Kidney capillary endothelial cell (primary cell): ENCODE data around the gene CAVIN1.
"Not testable (repeated sequence)": the region's sequence is repeated elsewhere in the genome, so short reads cannot be mapped to it uniquely, and the experiment has no call there.

Source experiments
- DNase-seq: peaks from one replicate; pipeline ENCODE4 v3.0.0-alpha.2; 2018; ENCODE audit warnings: low spot score

Gene CAVIN1

DNA sequence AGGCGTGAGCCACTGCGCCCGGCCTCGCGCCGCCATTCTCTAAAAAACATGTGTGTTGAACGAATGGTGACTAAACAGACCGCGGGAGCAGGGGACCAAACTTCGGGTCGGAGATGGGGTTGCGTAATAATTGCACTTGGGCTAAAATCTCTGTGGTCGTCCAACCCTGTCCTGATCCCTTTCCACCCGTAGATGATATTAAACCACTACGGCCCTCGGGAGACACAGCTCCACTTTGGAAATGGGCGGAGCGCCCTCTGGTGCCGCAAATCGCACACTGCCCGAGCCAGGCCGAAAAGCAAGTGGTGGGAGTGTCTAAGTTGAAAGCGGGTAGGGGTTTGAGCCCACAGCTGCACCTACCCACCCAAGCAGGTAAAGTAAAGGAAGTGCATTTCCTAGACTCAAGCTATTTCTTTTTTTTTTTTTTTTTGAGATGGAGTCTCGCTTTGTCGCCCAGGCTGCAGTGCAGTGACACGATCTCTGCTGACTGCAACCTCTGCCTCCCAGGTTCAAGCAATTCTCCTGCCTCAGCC, 17.0 kb downstream of the CAVIN1 start:
- DNase-seq: no peak

DNA sequence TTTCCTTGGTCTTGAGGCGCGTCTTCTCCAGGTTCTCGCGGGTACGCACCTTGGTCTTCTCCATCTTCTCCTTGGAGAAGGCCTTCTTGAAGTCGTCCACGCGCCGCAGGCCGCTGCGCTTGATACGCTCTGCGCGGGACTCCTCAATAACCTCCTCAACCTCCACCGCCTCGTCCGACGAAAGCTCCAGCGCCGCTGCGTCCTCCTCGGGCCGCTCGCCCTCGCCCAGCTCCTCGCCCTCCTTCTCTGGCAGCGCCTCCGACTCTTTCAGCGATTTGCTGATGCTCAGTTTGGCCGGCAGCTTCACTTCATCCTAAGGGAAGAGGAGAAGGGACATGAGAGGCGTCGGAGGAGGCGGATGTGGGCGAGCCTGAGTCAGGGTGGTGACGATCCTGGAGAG, 18.0 kb downstream of the CAVIN1 start:
- DNase-seq: no peak

DNA sequence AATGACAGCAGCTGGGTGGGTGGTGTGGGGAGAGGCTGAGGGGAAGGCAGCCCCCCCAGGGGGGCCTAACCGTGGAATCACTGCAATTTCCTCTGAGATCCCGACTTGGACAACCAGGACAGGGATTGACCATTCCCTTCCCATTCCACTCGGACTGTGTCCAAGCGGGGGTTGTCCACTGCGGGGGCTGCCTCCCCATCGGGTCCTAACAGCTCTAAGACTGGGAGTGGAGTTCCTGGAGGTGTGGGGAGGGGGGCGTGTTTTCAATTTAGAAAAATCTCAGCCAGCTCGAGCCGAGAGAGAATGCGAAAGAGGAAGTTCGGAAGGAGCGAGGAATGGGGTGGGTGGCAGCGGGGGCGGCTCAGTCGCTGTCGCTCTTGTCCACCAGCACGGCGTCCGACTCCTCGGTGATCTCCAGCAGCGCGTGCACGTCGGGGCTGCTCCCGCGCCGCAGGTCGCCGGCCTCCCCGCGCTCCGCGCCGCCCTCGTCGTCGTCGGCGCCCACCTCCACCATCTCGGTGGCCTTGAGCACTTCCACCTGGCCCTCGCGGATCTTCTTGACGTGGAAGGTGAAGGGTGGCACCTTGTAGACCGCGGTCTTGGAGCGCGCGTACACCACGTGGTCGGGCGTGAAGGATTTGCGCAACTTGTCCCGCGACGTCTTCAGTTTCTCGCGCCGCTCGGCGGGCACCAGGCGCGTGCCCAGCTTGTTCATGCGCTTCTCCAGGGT, 18.6 kb downstream of the CAVIN1 start:
- no peak for DNase-seq

DNA sequence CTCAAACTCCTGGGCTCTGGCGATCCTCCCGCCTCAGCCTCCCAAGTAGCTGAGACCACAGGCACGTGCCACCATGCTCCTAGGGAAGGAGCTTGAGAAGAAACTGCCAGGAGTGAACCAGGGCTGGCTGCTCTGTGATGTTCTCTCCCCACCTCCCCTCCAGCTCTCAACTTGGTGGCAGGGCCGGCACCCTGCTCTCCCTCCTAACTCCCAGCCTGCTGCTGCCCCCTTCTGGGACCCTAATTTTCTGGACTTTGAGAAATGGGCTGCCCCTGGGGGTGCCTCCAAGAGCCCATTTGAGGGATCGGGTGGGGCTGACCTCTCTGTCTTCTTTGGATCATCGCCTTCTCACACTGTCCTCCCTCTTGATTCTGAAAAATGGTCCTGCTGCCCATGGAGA, 19.9 kb downstream of the CAVIN1 start:
- no peak for DNase-seq

DNA sequence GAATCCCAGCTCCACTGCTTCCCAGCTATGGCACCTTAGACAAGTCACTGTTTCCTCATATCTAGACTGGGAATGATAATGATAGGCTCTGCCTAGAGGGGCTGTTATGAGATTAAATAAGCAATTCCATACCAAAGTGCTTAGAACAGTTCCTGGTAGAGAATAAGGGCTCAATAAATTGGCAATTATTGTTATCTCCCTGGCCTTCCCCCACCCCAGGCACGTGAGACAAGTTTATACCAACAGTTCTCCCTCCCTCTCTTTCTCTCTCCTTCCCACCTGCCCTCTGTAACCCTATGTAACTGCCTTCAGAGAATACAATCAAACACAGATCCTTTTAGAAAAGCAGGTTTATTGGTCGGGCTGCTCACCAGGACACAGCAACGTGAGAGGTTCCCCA, 20.9 kb downstream of the CAVIN1 start:
- DNase-seq: no peak

DNA sequence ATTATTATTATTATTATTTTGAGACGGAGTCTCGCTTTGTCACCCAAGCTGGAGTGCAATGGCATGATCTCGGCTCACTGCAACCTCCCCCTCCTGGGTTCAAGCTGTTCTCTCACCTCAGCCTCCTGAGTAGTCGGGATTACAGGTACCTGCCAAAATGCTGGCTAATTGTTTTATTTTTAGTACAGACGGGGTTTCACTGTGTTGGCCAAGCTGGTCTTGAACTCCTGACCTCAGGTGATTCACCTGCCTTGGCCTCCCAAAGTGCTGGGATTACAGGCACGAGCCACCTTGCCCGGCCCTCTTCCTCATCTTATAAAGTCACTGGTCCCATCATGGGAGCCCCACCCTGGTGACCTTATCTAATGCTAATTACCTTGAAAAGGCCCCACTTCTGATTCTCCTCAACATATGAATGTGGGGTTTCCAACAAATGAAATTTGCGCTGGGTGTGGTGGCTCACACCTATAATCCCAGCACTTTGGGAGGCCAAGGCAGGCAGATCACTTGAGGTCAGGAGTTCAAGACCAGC, 22.1 kb downstream of the CAVIN1 start:
- not testable (repeated sequence) for DNase-seq

DNA sequence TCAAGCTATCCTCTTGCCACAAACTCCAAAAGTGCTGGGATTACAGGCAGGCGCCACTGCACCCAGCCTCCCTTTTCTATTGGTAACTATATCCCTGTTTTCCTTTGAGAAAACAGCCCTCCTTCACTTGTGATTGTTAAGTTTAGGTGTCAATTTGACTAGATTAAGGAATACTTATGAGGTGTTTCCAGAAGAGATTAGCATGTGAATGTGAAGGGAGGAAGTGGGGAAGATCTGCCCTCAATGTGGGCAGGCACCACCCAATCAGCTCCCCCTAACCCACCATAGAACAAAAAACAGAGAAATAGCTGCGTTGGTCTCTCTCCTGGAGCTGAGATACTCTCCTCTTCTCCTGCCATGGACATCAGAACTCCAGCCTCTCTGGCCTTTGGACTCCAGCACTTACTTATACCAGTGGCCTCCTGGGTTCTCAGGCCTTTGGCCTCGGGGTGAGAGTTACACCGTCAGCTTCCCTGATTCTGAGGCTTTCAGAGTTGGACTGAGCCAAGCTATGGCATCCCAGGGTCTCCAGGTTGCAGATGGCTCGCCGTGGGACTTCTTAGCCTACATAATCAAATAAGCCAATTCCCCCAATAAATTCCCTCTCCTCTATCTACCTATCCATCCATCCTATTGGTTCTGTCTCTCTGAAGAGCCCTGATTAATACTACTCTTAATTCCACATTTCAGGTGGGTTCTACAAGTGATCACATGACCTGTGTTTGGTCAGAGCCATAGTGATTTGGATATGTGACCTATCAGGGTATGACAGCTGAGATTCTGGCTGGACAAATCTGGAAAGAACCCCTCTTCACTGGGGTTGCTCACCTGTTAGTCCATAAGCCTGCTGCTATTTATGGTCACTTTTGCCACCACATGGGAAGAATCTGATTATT, 22.9 kb downstream of the CAVIN1 start:
- DNase-seq: no peak

DNA sequence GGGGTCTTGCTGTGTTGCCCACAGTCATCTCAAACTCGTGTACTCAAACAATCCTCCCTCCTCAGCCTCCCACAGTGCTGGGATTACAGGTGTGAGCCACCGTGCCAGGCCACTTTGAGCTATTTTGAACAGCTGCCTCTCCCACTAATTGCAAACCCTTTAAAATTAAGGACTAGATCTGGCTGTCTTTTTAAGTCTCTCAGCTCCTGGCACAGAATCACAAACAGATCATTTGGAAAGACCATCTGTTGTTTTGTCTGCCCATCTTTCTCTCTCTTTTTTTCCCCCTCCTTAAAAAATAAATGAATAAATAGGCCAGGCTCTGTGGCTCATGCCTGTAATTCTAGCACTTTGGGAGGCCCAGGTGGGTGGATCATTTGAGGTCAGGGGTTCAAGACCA, 23.9 kb downstream of the CAVIN1 start:
- no peak for DNase-seq

DNA sequence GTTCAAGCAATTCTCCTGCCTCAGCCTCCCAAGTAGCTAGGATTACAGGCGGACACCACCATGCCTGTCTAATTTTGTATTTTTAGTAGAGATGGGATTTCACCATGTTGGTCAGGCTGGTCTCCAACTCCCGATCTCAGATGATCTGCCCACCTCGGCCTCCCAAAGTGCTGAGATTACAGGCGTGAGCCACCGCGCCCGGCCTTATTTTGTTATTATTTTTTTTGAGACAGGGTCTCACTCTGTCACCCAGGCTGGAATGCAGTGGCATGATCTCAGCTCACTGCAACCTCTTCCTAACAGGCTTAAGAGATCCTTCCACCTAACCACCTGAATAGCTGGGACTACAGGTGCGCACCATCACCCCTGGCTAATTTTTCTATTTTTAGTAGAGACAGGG, 27.5 kb downstream of the CAVIN1 start:
- DNase-seq: not testable (repeated sequence)

DNA sequence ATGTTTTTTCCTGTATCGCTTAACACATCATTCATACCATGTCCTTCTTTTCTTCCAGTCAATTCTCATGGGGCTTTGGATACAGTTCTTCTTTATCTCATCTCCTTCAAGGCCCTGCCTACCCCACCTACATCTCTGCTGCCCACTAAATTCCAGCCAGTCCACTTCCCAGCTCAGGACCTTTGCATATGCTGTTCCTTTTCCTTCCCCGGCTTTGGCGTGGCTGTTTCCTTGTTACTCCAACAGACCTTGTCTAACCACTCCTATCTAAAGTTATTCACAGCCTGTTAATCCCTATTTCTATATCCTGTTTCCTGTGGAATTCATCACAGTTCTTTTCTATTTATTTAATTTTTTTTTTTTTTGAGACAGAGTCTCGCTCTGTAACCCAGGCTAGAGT, 28.2 kb downstream of the CAVIN1 start:
- no peak for DNase-seq

DNA sequence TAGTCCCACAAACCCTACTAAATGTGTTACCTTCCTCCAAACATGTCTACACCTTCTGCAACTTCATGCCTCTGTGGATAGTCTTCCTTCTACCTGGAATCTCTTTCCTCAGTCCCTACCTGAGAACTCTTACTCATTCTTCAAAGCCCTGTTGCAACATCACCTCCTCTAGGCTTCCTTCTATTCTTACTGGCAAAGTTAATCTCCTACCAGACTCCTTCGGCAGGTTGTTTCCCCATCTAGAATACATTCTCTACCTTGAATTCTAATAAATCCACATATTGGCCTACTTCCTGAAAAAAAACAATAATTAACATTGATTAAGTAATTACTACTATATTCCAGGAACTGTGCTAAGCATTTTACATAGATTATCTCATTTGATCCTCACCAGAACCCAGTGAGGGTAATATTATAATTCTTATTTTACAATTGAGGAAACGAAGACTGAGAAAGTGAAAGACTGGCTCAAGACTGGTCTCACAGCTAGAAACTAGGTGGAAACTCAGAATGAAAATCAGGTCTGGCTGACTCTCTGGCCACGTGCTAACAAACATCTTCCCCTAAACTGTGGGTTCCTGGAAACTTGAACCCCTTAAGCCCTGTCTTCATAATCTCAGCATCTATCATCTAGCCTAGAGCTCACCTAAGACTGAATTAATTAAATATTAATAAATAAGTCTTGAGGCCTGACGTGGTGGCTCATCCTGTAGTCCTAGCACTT, 30.2 kb downstream of the CAVIN1 start:
- no peak for DNase-seq

DNA sequence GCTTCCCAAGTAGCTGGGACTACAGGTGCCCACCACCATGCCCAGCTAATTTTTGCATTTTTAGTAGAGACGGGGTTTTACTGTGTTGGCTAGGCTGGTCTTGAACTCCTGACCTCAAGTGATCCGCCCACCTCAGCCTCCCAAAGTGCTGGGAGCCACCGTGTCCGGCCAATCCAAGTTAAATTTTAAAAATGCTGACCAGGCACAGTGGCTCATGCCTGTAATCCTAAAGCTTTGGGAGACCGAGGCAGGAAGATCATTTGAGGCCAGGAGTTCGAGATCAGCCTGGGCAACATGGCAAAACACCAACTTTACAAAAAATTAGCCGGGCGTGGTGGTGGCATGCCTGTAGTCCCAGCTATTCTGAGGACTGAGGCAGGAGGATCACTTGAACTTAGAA, 31.6 kb downstream of the CAVIN1 start:
- not testable (repeated sequence) for DNase-seq

DNA sequence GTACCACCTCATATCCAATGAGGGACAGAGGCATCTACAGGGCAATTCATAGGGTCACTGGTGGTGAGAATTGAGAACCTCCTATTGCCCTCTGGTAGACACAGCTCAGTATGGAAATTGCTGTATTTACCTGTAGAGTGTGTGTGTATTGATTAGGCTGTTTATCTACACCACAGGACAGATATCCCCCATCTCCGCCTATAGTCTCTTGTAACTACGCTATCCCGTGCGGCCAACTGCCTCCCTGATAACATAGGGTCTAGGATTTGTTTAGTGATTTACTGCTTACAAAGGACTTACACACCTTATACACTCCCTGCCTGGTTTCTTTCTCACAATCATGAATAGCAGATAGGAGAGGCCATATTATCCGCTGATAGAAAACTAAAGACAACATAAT, 33.2 kb downstream of the CAVIN1 start:
- no peak for DNase-seq

DNA sequence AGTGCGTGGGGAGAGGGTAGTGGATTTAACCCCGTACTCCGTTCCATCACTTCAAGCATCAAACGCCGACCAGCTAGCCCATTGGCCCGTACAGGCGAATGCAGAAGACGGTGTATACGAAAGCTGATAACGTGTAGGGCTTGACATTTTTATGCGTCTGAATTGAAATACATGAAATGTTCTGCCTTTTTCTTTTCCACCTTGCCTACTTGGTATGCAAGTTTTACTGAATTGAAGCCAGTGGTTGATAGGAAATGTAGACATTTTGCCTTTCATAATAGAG, 34.0 kb downstream of the CAVIN1 start:
- DNase-seq: no peak

DNA sequence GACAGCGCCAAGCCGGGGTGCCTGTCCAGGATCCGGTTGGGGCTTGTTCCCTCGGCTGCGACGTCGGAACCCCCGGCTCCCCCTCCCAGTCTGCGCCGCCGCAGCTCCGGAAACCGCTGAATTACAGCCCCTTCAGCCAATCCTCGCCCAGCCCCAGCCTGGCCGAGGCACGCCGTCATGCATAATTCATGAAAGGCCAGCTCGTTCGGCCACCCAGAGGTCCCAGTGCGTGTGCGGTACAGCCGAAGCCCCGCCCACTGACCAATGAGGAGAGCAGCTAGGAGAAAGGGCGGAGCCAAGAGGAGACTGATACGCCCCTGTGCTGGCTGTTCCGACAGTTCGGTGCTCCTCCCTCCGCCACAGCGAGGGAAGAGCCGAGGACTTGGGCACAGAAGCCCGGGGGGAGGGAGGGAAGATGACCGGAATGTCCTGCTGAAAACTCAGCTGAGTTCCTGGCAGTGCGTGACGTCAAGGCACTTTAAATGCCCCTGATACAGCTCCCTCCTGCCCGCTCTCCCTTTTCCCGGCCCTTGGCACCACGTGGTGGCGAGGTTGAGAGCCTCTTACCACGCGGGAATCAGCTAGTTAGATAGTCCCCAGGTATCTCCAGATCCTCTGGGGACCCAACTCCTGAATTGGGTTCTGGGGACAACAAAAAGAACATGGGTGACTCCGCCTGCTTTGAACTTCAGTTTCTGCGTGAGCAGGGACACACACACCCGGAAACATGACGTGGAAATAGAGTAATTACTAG, 34.5 kb downstream of the CAVIN1 start, which contains the start of gene STAT3:
STAT3 (minus strand) TSS at position 62 of the 754 bp plus-strand sequence. CDS start 39,926 bp downstream, outside the sequence.
- peak; percentile 100 for DNase-seq

DNA sequence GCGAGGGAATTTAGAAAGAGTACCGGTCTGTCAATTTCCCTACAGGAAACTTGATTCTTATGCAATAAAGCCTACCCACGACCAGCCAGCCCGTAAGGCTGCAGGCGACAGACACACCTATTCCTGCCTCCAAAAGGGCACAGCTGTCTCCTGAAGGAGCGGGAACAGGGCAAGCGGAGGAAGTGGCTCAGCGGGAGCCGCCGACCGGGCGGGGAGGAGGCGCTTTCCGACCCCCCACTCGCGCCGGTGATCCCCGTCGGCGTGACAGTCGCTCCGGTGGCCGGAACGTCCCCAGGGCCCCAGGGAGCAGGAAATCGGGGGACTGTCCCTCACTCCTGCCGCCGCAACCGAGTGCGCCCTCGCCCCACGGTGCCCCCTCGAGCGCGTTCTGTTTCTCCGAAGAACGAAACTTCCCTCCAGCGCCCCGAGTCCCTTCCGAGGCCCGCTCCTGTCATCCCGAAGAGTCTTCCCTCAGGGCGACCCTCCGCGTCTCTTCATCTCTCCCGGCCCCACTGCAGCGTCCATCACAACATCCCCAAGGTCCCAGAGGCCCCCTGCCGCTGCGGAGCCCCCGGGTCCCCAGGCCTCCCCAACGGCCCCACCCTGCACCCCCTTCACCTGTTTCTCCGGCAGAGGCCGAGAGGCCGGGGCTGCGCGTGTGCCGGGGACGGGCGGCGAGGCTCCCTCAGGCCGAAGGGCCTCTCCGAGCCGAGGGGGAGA, 35.2 kb downstream of the CAVIN1 start:
- DNase-seq: no peak

DNA sequence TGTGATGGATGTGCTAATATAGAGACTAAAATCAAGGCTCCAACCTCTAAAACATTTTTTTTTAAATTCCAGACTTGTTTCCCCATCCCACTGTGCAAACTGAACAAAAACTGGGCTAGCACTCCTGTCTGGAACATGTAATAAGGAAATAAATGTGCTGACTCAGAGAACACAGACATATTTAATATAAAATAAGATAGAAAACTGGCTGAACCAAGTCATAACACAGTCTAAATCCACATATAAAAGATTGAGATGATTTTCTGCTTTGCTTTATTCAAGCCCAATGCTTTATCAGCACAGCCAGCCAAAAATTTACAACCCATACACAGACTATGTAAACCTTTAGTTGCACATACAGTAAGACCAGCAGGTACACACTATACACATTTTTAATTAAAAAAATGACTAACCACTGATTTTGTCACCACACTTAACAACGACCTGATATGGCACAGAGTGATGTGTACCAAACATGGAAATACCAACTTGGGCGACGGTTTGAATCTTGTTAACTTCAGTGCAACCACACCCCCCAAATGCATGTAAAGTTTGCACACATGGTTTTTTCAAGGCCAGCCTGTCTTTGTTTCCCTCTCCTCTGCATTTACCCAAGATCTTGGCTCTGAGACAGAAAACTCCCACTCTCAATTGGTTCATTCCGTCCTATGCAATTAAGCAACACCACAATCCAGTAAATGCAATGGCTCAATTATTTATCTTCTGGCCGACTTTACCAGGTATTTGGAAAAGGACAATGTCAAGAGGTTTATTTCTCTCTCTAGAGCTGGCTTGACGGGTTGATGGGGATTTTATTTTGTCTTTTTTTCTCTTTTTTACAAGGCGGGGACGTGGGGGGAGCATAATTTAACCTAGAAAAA, 36.0 kb downstream of the CAVIN1 start:
- no peak for DNase-seq

DNA sequence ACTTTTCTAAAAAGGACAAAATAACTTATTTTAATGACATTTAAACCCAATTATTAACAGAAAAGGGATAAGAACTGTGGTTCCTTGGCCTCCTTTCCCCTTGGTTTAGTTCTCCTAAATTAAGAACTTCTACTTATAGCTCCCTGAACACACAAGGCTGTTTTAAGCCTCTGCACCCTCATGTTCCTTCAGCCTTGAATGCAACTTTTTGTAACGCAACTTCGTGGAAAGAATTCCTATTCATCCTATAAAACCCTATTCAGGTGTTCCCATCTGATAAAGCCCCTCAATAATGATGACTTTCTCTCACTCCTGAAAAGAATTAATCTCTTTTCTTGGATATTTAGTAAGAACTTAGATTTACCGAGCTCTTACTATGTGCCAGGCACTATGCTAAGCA, 41.2 kb downstream of the CAVIN1 start:
- DNase-seq: no peak

DNA sequence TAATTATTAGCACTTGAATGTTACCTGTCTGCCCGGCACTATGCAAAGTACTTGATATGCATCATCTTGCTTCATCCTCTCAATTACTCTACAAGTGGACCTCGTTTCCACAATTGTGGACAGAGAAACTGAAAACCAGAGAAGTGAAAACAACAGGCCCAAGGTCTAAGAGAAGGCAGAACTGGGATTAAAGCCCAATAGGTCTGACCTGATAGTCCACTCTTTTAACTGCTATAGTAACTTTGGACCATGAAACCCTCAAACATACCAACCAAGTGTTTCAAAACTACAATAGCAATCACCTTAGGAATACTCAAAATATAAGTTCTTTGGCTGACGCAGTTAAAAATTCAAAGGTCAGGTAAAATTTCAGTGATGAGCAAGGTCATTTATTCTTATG, 42.1 kb downstream of the CAVIN1 start:
- no peak for DNase-seq
